Measurements from ENCODE around the gene SEC61A1. TPM values are rescaled to one million over a fixed set of nuclear protein-coding genes. Genes with fewer than 3 reads are reported as not detected.

Gene SEC61A1
- total RNA-seq, 1 experiment from 2014 or later, result 178 TPM

DNA sequence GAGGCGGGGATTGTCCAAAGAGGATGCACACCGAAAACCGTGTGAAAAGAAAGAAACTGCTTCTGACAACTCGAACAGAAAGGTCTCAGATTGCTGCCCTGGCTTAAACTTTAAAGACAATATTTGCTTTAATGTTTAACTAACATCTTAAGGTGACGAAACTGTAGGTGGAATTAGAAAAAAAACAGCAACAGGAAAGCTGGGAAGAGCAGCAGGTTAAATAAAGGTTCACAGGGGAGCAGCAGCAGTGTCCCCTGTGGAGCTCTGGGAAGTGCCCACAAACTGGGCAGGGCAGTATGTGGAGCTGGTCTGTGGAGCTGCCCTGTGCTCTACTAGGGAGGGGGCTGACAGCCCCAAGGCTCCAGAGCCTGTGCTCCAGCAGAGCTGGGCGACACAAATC, 46.0 kb downstream of the SEC61A1 start:
- Mint-ChIP-seq H3K9me3 (ENCODE audit: unreplicated experiment) (no peaks in the 10 kb centered on the region), H3K4me1 (ENCODE audit: low read depth, unreplicated experiment) (peaks cover 15% of the 10 kb centered on the region), H3K4me3 (ENCODE audit: unreplicated experiment) (no peak overlapping the region), H3K27me3 (ENCODE audit: insufficient read depth, unreplicated experiment) (no peaks in the 10 kb centered on the region), H3K27ac (ENCODE audit: unreplicated experiment) (peak overlapping the region; percentile 29), H3K36me3 (ENCODE audit: insufficient read depth, unreplicated experiment) (peaks cover 36% of the 10 kb centered on the region)
- Histone ChIP-seq H3K36me3 (ENCODE audit: control insufficient read depth, insufficient read depth, low read length) (peaks cover 2% of the 10 kb centered on the region; the same call in 1 of the 2 replicates), H3K4me3 (ENCODE audit: low read depth, low read length) (no peak overlapping the region), H3K27me3 (replicated peaks; ENCODE audit: control insufficient read depth, insufficient read depth, low read length) (no peaks in the 10 kb centered on the region), H3K9me3 (no peaks in the 10 kb centered on the region), H3K4me1 (peaks cover 18% of the 10 kb centered on the region; the same call in 1 of the 2 replicates)
- ChIA-PET CTCF (interaction anchor here (0.6 to 1.8 kb wide), 3 partner anchors 25 to 114 kb away, joined by 3 to 8 read pairs (median 5); partner anchors contain the start of gene RUVBL1), POLR2A (no interaction called here)
- peak in 1 of 2 experiments; percentile 27 for DNase-seq
- no peak for TF ChIP-seq CTCF (IDR thresholded peaks at IDR 0.05; ENCODE audit: insufficient read depth in 1 of 2, low read depth in 1 of 2, low read length in 1 of 2, severe bottlenecking in 1 of 2, unreplicated experiment in 1 of 2)
- no TSS peak for BruUV-seq (replicated peaks)
- intact Hi-C loops (cut with micrococcal nuclease; ENCODE audit: unreplicated experiment), result loop anchor here (2.0 to 5.0 kb wide), 2 partner anchors 13 to 404 kb away; no protein-coding TSS in a partner anchor

- no peaks in the 10 kb centered on the region for H3K9me3 ChIP-seq
- Mint-ChIP-seq H3K36me3 (ENCODE audit: insufficient read depth, unreplicated experiment) (peaks cover 43% of the 10 kb centered on the region), H3K27me3 (ENCODE audit: insufficient read depth, unreplicated experiment) (no peaks in the 10 kb centered on the region), H3K4me1 (ENCODE audit: low read depth, unreplicated experiment) (peaks cover 15% of the 10 kb centered on the region), H3K27ac (ENCODE audit: unreplicated experiment) (no peak overlapping the region), H3K4me3 (ENCODE audit: unreplicated experiment) (no peak overlapping the region), H3K9me3 (ENCODE audit: unreplicated experiment) (no peaks in the 10 kb centered on the region)
- CTCF ChIA-PET, result no interaction called here
- no peak overlapping the region for H3K4me3 ChIP-seq (ENCODE audit: low read depth, low read length)
- H3K27me3 ChIP-seq (replicated peaks; ENCODE audit: control insufficient read depth, insufficient read depth, low read length), result no peaks in the 10 kb centered on the region
- H3K4me1 ChIP-seq, result peaks cover 18% of the 10 kb centered on the region; the same call in 1 of the 2 replicates
- POLR2A ChIA-PET, result no interaction called here
- peaks cover 2% of the 10 kb centered on the region; the same call in 1 of the 2 replicates for H3K36me3 ChIP-seq (ENCODE audit: control insufficient read depth, insufficient read depth, low read length)
- no TSS peak for BruUV-seq (replicated peaks)
- TF ChIP-seq CTCF (IDR thresholded peaks at IDR 0.05; ENCODE audit: insufficient read depth in 1 of 2, low read depth in 1 of 2, low read length in 1 of 2, severe bottlenecking in 1 of 2, unreplicated experiment in 1 of 2), result no peak
- intact Hi-C loops (cut with micrococcal nuclease; ENCODE audit: unreplicated experiment), result no loop called here
- no peak for DNase-seq
Measured at GRCh38 chr3:128100161-128100560, 47.9 kb downstream of the SEC61A1 start.

DNA sequence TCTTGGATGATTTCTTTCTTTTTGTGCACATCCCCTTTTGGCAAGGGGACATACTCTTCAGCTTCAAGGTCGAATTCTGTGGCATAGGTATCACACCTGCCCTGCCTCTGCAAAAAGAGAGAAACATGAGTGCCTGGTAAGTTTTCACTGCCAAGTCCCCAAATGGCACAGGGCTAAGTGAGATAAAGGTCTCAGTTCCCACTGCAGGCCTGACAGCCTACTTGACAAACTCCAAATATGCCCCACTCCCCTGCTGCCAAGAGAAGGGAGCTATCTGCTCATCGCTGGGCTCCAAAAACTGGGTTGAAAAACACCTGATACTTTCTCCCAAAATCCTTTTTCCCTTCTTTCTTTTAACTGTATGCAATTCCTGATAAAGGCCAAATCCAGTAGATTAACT, 48.4 kb downstream of the SEC61A1 start:
- peaks cover 39% of the 10 kb centered on the region for H3K36me3 Mint-ChIP-seq (ENCODE audit: insufficient read depth, unreplicated experiment)
- DNase-seq, result no peak
- POLR2A ChIA-PET, result no interaction called here
- no peaks in the 10 kb centered on the region for H3K9me3 Mint-ChIP-seq (ENCODE audit: unreplicated experiment)
- H3K27ac Mint-ChIP-seq (ENCODE audit: unreplicated experiment), result no peak overlapping the region
- peaks cover 18% of the 10 kb centered on the region; the same call in 1 of the 2 replicates for H3K4me1 ChIP-seq
- no peak overlapping the region for H3K4me3 Mint-ChIP-seq (ENCODE audit: unreplicated experiment)
- CTCF ChIA-PET, result no interaction called here
- no peak overlapping the region for H3K4me3 ChIP-seq (ENCODE audit: low read depth, low read length)
- peaks cover 15% of the 10 kb centered on the region for H3K4me1 Mint-ChIP-seq (ENCODE audit: low read depth, unreplicated experiment)
- no TSS peak for BruUV-seq (replicated peaks)
- H3K27me3 Mint-ChIP-seq (ENCODE audit: insufficient read depth, unreplicated experiment), result no peaks in the 10 kb centered on the region
- intact Hi-C loops (cut with micrococcal nuclease; ENCODE audit: unreplicated experiment), result no loop called here
- no peaks in the 10 kb centered on the region for H3K27me3 ChIP-seq (replicated peaks; ENCODE audit: control insufficient read depth, insufficient read depth, low read length)
- no peaks in the 10 kb centered on the region for H3K9me3 ChIP-seq
- TF ChIP-seq CTCF (IDR thresholded peaks at IDR 0.05; ENCODE audit: insufficient read depth in 1 of 2, low read depth in 1 of 2, low read length in 1 of 2, severe bottlenecking in 1 of 2, unreplicated experiment in 1 of 2), result no peak
- peaks cover 2% of the 10 kb centered on the region; the same call in 1 of the 2 replicates for H3K36me3 ChIP-seq (ENCODE audit: control insufficient read depth, insufficient read depth, low read length)
